HG03139 (cell line): ENCODE measurements around the gene OLFM4.

Experiments used
- ATAC-seq: cut with Tn5 transposase; IDR thresholded peaks from one replicate; pipeline ENCODE4 v1.9.1; 2021; ENCODE audit not compliant: unreplicated experiment

Gene OLFM4, protein sequence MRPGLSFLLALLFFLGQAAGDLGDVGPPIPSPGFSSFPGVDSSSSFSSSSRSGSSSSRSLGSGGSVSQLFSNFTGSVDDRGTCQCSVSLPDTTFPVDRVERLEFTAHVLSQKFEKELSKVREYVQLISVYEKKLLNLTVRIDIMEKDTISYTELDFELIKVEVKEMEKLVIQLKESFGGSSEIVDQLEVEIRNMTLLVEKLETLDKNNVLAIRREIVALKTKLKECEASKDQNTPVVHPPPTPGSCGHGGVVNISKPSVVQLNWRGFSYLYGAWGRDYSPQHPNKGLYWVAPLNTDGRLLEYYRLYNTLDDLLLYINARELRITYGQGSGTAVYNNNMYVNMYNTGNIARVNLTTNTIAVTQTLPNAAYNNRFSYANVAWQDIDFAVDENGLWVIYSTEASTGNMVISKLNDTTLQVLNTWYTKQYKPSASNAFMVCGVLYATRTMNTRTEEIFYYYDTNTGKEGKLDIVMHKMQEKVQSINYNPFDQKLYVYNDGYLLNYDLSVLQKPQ

DNA sequence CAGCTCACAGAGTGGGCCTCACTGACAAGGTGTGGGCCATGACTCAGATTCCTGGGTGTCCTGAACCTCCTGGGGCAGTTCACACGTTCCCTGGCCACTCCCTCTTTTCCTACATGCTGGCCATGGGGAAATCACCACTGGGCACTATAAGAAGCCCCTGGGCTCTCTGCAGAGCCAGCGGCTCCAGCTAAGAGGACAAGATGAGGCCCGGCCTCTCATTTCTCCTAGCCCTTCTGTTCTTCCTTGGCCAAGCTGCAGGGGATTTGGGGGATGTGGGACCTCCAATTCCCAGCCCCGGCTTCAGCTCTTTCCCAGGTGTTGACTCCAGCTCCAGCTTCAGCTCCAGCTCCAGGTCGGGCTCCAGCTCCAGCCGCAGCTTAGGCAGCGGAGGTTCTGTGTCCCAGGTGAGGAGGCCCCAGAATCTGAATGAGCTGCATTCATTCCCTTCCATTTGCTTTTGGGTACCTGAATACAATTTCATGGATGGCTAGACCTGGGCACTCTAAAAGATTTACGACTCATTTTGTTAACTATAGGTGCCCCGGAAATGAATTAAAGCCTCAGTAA, at the start of gene OLFM4:
OLFM4 (plus strand) TSS at position 177 of the 567 bp plus-strand sequence; CDS start at position 201, 24 bp downstream.
- no peak for ATAC-seq

DNA sequence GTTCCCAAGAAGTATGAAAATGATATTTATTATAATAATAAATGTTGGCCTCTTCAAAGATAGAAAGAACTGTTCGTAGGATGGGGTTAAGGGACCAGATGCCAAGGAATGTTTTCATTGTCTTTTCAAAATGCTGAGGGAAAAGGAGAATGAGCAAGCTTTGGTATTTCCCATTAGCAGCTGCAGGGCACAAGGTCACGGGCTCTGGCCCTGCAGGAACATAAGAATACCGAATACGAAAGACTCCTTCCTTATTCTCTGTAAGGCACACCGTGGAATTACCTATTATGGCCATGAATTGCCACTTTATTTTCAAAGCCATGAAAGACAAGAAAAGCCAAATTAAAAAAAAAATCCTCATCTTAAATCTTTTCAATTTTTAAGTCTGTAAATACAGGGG, 49.6 kb upstream of the OLFM4 start:
- ATAC-seq: no peak

DNA sequence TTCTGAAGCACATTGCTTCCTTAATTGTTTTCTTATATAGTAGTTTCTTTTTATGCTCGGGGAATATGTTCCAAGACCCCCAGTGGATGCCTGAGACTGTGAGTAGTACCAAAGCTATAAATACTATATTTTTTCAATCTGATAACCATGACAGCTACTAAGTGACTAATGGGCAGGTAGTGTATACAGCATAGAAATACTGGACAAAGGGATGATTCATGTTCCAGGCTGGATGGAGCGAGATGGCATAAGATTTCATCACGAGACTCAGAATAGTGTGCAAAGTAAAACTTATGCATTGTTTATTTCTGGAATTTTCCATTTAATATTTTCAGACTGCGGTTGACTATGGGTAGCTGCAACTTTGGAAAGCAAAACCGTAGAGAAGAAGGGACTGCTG, 47.9 kb upstream of the OLFM4 start:
- no peak for ATAC-seq

DNA sequence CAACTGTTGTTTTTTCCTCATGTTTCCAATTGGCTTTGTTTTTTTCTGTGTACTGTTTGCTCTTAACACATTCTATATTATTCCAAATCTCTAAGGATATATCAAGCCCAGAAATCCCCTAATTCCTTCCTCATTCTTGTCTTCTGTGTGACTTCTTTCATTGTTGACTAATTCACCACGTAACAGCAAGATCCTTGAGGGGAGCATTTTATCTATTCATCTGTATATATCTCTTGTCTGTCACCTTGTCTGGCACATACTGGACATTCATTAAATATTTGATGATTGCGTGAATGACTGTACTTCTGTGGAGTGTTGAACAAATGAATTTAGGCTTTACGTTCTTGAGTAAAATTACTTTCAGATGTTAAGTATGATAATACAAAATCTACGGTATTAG, 44.8 kb upstream of the OLFM4 start:
- ATAC-seq: no peak

DNA sequence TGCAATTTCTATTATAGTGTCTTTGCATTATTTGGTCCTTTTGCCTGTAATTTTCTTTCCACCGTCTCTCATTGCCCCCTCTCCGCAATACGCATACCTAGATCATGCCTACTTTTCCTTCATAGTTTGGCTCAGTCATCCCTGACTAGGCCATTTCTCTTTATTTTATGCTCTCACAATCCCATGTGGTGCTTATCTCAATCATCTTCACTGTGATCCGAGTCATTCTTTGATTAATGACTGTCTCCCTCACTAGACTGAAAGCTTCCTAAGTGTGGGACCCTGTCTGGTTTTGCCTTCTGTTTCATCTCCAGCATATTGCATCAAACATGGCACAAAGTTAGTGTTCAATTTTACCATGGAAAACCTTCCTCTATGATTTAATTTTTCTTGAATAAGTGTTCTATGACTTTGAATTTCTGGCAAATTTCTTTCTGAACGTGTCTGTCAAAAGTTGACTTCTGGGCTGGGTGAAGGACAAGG, 43.7 kb upstream of the OLFM4 start:
- no peak for ATAC-seq

DNA sequence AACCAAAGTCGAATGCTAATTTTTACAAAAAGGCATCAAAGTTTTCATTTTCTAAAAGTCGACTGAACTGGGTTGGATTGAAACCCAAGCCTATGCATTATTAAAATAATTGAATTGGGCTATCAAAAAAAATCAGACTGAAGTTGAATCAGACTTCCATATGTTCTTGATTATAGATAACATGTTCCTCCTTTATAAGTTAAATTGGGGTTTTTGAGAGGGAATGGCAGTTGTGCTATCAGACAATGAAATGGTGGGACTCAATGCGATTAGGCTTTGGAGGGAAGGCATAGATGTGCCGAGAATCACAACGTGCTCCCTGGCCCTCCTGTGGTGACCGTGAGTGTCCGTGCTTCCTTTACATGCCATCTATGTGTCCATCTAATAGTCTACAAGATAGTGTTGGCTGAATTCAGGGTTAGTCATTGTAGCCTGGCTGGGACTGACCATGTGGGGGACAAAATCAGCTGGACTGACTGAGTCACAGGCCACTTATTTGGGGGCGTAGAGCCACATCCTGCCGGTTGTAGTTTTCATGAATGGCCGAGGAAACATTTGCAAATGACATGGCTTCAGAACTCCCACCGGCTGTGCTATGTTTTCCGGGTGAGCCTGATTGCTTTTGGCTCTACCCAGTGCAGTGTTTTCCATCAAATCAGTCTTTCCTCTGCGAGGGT, 37.1 kb upstream of the OLFM4 start:
- no peak for ATAC-seq

DNA sequence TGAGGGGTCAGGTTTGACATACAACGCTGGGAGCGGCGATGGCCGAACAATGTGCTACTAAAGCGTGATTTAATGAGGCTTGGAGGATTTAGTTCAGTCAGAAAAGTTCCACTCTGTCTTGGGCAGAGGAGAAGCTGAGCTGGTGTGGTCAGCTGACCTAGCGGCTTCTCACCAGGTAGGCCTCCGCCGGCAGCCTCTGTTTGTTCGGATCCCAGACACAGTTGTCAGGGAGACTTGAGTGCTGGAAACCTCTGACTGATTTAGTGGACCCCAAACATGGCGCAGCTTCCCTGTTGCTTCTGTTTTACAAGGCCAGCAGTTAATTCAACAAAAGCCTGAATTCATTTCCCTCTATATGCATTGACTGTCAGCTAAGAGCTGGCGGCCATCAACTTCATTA, 36.5 kb upstream of the OLFM4 start:
- no peak for ATAC-seq

DNA sequence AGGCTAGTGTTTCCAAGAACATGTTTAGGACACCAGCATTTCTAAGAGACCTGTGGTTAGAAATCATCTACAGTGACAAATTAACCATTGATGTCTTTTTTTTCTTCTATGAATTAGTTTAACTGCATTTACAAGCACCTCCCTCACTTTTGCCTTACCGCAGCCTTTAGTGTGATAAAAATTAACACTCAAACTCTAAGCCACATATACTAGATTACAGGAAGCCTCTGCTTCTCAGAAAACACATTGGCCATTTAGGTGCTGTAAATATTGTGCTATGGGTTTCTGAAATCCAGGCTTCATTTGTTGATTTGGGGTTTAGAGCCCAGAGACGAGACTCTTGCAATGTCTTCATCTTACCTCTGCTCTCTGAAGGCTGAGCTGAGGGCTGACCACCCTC, 34.6 kb upstream of the OLFM4 start:
- no peak for ATAC-seq

DNA sequence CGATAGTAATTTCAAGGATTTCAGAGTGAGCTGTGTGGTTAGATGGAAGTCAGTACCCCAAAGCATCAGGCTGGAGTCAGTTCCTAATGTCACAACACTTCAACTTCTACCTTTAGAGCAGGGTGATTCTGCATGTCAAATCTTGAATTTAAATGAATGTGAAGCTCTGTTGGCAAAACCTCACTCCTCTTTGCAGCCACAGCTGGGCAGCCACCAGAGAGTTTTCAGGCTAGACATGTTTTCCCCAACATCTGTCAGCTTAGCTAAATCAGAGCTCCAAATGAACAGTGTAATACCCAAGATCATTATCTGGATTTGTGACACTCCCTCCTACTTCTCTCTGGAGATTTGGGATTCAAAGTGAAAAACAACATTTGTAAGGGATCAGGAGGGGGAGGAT, 33.7 kb upstream of the OLFM4 start:
- ATAC-seq: no peak

DNA sequence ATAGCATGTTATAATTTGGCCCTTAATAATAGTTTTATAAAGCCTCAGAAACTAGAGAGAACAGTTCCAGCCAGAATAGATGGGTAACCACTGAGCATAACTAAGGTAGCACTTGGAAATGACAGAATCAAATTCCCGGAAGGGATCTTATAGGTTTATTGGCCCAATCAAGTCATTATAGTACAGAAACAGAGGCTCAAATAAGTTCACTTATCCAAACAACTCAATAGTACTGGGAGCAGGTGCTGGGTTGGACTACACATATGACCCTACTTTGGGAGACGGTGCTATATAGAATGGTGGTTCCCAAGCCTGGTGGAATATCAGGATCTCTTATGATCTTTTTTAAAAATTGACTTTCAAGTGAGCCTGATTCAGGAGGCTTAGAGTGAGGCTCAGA, 32.7 kb upstream of the OLFM4 start:
- ATAC-seq: no peak

DNA sequence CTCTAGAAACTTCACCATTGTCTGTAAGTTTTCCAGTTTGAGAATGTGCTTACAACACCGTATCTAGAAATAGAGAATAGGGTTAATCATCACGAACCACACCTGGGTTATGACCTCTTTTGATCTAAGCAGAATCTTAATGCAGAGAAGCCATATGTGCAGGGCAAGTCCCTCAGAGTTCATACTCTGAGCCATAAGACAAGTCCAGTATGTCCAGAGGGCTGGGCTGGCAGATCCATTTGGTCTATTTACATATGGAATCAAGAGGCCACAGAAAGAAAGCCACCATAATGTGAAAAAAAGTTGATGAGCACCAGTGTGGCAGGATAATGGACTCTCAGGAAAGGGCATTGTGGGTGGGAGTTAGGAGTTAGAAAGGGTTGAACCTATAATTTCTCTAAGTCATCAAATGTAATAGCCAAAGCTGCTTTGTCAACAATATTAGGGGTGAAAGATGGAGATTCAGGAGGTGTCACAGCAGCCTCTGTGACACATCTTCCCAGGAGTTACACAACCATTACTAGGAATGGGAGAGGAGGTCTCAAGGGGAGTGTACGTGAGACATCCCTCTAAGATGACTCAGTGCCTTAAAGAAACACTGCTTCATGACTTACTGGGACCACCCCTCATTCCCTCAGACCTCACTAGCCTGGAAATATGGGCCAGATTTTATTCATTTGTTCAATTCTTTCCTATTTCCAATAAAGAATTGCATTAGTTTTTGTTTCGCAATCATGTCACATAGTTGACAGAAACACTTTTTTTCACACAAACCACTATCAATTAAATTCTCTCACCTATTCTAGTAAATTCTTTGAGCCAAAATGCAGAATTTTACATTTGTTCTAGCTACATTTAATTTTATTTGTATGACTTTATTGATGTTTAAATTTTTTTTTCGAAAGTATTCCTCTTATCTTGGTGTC, 30.4 kb upstream of the OLFM4 start:
- no peak for ATAC-seq

DNA sequence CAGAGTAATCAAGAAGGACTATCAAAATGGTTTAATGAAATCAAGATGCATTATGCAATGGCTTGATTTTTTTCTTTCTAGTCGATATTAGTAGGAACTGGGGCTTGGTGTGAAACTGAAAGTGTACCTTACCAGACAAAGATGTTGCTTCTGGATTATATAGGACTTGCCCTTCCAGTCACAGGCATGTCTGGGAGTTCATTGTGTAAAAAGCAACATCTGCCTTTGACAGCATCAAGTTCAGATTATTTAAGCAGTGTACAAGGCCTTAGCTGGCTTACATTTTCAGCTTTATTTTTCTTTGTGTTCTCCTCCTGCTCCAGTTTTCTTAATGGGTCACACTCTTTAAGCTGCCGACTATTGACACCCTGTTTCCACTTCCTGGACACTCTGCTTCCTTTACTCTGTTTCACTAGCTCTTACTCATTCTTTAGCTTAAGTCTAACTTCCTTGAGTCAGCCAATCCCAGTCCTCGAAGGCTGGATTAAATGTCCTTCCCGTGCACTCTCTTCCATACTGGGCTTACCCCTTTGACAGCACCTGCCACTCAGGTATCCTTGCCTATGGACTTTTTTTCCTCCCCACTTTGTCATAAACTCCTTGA, 29.4 kb upstream of the OLFM4 start:
- no peak for ATAC-seq

DNA sequence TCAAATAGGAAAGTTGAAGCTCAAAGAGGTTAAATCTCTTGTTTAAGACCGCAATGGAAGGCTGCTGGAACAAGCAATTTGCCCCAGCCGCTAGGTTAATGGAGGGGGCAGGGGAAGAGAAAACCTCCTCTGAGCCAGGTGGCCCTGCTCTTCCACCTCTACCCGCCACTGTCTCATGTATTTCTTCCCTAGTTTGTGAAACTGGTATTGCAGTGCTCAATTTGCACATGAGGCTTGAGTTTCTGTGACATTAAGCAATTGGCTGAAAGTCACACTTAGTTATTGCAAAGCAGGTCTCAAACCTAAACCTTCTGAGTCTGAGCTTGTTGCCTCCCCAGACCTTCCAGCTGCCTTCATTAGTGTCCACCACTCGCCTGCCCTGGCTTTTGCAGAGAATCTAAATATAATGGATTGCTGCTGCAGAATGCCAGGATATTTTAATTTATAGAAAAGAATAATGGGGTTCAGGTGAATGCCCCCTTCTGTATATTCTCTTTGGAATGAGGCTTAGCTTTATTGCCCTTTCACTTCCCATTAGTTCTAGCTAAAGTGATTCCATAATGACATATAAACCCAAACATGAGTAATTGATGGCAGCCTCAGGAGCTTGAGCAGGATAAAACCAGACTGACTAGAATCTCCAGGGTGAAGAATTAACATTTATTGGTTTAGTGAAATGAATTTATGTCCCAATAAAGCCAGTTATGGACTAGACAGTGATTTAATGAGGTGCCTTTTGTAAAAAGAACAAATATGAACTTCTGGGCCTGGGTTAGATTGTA, 27.0 kb upstream of the OLFM4 start:
- ATAC-seq: no peak

DNA sequence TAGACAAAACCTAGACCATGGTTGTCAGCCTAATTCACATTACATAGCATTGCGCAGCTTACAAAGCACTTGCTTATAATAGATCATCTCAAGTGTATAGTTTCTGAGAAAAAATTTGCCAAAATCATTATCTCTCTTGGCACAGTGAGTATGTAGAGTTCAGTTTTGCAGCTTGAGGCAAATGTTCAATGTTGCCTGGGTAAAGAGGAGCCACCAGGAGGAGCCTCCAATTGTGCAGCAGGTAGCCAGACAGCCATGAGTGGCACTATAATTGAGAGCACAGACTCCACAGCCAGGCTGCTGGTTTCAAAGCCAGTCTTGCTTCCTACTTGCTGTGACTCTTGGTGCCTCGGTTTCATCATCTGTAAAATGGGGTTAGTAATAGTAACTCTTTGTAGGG, 24.0 kb upstream of the OLFM4 start:
- no peak for ATAC-seq

DNA sequence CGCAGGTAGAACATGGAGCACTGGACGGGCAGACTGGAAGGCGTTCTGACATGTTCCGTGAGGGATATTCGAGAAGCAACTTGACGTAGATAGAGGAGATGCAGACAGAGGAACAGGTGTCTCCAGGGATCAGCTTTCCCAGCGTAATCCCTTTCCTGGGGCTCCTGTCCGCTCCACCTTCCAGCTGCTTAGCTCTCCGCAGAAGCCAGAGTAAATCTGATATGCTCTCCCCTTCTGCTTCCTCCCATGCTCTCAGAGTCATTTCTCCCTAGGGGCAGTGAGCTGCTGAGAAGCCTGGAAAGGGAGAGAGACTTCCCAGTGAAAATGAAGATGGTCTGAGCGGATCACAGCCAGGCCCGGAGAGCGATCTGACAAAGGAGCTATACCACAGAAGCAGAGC, 23.0 kb upstream of the OLFM4 start:
- no peak for ATAC-seq

DNA sequence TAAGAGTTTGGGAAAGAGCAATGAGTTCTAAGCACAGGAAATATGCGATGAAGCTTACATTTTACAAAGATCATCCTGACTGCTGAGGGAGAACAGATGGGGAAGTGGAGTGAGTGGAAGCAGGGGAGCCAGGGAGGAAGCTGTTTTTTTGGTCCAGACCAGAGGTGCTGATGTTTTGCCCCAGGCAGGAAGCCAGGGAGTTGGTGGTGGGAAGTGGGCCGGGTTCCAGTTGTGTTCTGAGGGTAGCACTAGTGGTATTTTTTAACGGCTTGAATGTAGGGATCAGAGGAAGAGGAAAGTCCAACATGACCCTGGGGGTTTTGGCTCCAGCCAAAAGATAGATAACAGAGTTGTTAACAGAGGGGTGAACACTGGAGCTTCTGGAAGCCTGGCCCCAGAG, 20.7 kb upstream of the OLFM4 start:
- ATAC-seq: no peak

DNA sequence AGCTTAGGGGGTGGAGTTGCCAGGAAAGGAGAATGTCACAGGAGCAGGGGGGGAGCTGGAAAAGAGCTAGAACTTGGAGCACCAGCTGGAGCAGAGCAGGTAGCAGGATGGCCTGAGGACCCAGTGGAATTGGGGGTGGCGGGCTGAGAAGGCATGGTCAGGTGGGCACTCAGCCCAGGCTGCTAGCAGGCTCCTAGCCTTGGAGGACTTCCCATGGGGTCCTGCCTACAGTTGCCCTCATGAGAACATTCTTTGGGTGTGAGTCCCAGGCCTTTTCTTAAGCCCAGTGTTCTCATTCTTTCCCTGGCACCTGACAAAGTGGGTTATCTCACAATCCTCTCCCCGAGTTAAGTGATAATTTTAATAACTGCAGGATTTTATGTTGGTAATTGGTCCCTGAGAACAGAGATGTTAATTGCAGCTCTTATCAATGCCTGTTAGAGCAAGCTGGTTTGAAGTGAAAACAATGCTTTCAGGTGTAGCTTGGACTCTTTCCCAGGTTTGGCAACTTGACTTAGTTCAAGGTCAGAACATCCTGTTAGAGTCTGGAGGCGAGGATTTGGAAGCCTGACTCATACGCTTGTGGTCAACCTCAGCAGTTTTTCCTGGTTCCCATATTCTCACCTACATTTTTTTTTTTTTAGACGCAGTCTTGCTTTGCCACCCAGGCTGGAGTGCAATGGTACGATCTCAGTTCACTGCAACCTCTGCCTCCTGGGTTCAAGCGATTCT, 18.1 kb upstream of the OLFM4 start:
- no peak for ATAC-seq

DNA sequence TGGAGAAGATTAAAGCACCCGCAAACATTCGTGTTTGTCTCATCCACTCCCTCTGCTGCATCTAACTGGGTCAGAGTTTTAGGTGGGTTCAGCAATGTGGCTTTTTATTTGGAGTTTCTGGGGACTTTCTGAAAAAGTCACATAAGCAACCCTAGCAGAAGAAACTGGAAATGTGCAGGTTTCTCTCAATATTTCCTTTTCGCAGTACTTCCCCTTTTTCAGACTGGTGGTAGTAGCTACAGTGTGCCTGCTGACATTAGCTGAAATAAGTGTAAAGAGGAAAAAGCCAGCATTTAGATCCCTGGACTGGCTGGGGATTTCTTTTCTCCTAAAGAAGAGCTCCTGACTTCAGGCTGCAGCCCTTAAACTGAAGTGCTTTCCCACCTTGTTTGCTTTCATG, 15.9 kb upstream of the OLFM4 start:
- ATAC-seq: no peak

DNA sequence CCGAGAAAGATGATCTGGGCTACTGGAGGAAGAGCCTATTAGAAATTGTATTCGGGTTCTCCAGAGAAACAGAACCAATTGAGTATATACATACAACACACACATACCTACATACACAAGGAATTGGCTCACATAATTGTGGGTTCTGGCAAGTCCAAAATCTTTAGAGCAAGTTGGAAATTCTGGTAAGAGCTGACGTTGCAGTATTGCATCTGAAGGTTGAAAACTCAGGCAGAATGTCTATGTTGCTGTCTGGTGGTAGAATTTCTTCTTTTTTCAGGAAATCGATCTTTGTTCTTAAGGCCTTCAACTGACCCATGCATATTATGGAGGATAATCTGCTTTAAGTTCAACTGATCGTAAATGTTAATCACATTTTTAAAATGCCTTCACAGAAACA, 15.5 kb upstream of the OLFM4 start:
- ATAC-seq: no peak
